Neural progenitor cell (in vitro differentiated cells): Measurements from ENCODE around the gene CTDP1. TPM values are rescaled to one million over a fixed set of nuclear protein-coding genes. Genes with fewer than 3 reads are reported as not detected.

Experiments
- DNase-seq: peaks from one replicate; pipeline ENCODE4 v3.0.0-alpha.2; 2016; ENCODE audit warnings: low spot score
- H2AFZ ChIP-seq: fragments of 200-600 bp; sonication (generic); replicated peaks from 2 replicates; pipeline ENCODE4 v1.6.1; 2016; ENCODE audit warnings: antibody characterized with exemption
- H3F3A ChIP-seq: fragments of 200-600 bp; sonication (generic); 2 replicates; pipeline ENCODE4 v1.6.1; 2016; ENCODE audit warnings: antibody characterized with exemption, low read depth
- H3K27ac ChIP-seq: fragments of 200-600 bp; sonication (generic); 2 replicates; pipeline ENCODE4 v1.5.1; 2016; ENCODE audit warnings: mild to moderate bottlenecking
- H3K27me3 ChIP-seq: fragments of 200-600 bp; sonication (generic); 2 replicates; pipeline ENCODE4 v1.6.1; 2016; ENCODE audit warnings: mild to moderate bottlenecking, moderate library complexity
- H3K36me3 ChIP-seq: fragments of 200-600 bp; sonication (generic); 2 replicates; pipeline ENCODE4 v1.5.1; 2016
- H3K4me1 ChIP-seq: fragments of 200-600 bp; sonication (generic); 2 replicates; pipeline ENCODE4 v1.6.1; 2016; ENCODE audit warnings: mixed run types
- H3K4me2 ChIP-seq: fragments of 200-600 bp; sonication (generic); 2 replicates; pipeline ENCODE4 v1.6.1; 2016
- H3K4me3 ChIP-seq: fragments of 200-600 bp; sonication (generic); 2 replicates; pipeline ENCODE4 v1.5.1; 2016
- H3K79me2 ChIP-seq: fragments of 200-600 bp; sonication (generic); 2 replicates; pipeline ENCODE4 v1.6.1; 2016; ENCODE audit warnings: low read depth
- H3K9ac ChIP-seq: fragments of 200-600 bp; sonication (generic); 2 replicates; pipeline ENCODE4 v1.6.1; 2016
- H3K9me3 ChIP-seq: fragments of 200-600 bp; sonication (generic); 2 replicates; pipeline ENCODE4 v1.5.1; 2016; ENCODE audit warnings: low read depth
- H4K20me1 ChIP-seq: fragments of 200-600 bp; sonication (generic); 2 replicates; pipeline ENCODE4 v1.6.1; 2016; ENCODE audit warnings: low read depth
- H3K27ac Mint-ChIP-seq: 3 replicates; pipeline ENCODE4 v1.8.0; 2021; ENCODE audit warnings: mixed read lengths
- H3K27me3 Mint-ChIP-seq: 2 replicates; pipeline ENCODE4 v1.8.0; 2022; ENCODE audit warnings: low read depth, mild to moderate bottlenecking, inconsistent platforms, moderate library complexity, mixed read lengths; ENCODE audit not compliant: insufficient read depth
- H3K36me3 Mint-ChIP-seq: 3 replicates; pipeline ENCODE4 v1.8.0; 2021; ENCODE audit warnings: mixed read lengths
- H3K4me1 Mint-ChIP-seq: 3 replicates; pipeline ENCODE4 v1.8.0; 2021; ENCODE audit warnings: mixed read lengths
- H3K4me3 Mint-ChIP-seq: 3 replicates; pipeline ENCODE4 v1.8.0; 2021; ENCODE audit warnings: mild to moderate bottlenecking, moderate library complexity, mixed read lengths
- H3K9me3 Mint-ChIP-seq: 3 replicates; pipeline ENCODE4 v1.8.0; 2020; ENCODE audit warnings: mixed read lengths
- CTCF ChIP-seq: fragments of 200-600 bp; sonication (generic); IDR thresholded peaks from 2 replicates; pipeline ENCODE4 v1.5.1; 2017; ENCODE audit warnings: antibody characterized with exemption, mild to moderate bottlenecking
- EZH2 ChIP-seq: fragments of 200-600 bp; sonication (generic); IDR thresholded peaks from 2 replicates; pipeline ENCODE4 v1.6.1; 2017; ENCODE audit warnings: antibody characterized with exemption, mild to moderate bottlenecking, moderate library complexity
- EZH2phosphoT487 ChIP-seq: fragments of 200-600 bp; sonication (generic); IDR thresholded peaks from 2 replicates; pipeline ENCODE4 v1.6.1; 2017; ENCODE audit warnings: antibody characterized with exemption
- total RNA-seq: library from RNA; depleted of rRNA; stranded (reverse); fragments of >200 nt; gene quantifications from 2 replicates; pipeline ENCODE4 v1.2.3, GENCODE V29; 2015; ENCODE audit warnings: low replicate concordance

CTDP1 gene
- total RNA-seq, 1 donor from 2014 or later, result 11.8 TPM

DNA sequence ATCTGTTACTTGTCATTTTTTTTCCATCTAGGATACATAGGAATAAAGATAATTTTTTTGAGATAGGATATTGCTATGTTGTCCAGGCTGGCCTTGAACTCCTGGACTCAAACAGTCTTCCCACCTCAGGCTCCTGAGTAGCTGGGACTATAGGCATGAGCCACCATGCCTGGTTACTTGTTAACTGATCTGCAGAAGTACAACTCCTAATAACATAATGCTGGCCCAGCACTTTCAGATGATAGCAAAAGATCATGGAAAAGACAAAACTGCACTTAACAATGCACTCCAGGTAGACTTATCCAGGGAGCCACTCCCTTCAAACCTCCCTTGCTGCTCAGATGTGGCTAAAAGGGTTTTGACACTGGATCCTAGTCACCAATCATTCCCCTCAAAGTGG is 11.4 kb upstream of the CTDP1 start:
- Histone ChIP-seq H3K4me1 (peaks cover under 1% of the 10 kb centered on the region), H2AFZ (no peak overlapping the region), H3K4me2 (no peak overlapping the region), H3K4me3 (no peak overlapping the region), H3K9me3 (no peaks in the 10 kb centered on the region), H3K79me2 (no peaks in the 10 kb centered on the region), H4K20me1 (no peaks in the 10 kb centered on the region), H3K27ac (no peak overlapping the region), H3F3A (no peaks in the 10 kb centered on the region), H3K9ac (no peak overlapping the region), H3K27me3 (peaks cover 5% of the 10 kb centered on the region), H3K36me3 (no peaks in the 10 kb centered on the region)
- no peak overlapping the region for H3K27ac Mint-ChIP-seq
- no peak for DNase-seq
- H3K9me3 Mint-ChIP-seq, result no peaks in the 10 kb centered on the region
- H3K36me3 Mint-ChIP-seq, result no peaks in the 10 kb centered on the region
- no peak overlapping the region for H3K4me3 Mint-ChIP-seq
- TF ChIP-seq CTCF (no peak), EZH2 (no peak), EZH2phosphoT487 (no peak)
- H3K4me1 Mint-ChIP-seq, result peaks cover 3% of the 10 kb centered on the region
- no peaks in the 10 kb centered on the region for H3K27me3 Mint-ChIP-seq

- TF ChIP-seq CTCF (no peak), EZH2phosphoT487 (no peak), EZH2 (no peak)
- H2AFZ ChIP-seq, result no peak overlapping the region
- no peak overlapping the region for H3K4me2 ChIP-seq
- Mint-ChIP-seq H3K27ac (peak overlapping the region; percentile 19), H3K27me3 (peaks cover 5% of the 10 kb centered on the region), H3K4me3 (no peak overlapping the region), H3K36me3 (peaks cover 4% of the 10 kb centered on the region), H3K9me3 (no peaks in the 10 kb centered on the region), H3K4me1 (peaks cover 10% of the 10 kb centered on the region)
- H4K20me1 ChIP-seq, result no peaks in the 10 kb centered on the region
- H3K79me2 ChIP-seq, result peaks cover 3% of the 10 kb centered on the region
- no peak overlapping the region for H3K27ac ChIP-seq
- no peaks in the 10 kb centered on the region for H3K27me3 ChIP-seq
- no peaks in the 10 kb centered on the region for H3K9me3 ChIP-seq
- H3K36me3 ChIP-seq, result no peaks in the 10 kb centered on the region
- no peak for DNase-seq
- peaks cover 1% of the 10 kb centered on the region for H3K4me1 ChIP-seq
- no peaks in the 10 kb centered on the region for H3F3A ChIP-seq
- no peak overlapping the region for H3K4me3 ChIP-seq
- no peak overlapping the region for H3K9ac ChIP-seq
Observed at GRCh38 chr18:79672490-79673276, 6.9 kb upstream of the CTDP1 start.

- Mint-ChIP-seq H3K4me1 (peaks cover 29% of the 10 kb centered on the region), H3K36me3 (peaks cover 4% of the 10 kb centered on the region)
- no peak overlapping the region for H3K9ac ChIP-seq
Observed at GRCh38 chr18:79677221-79677620, 2.4 kb upstream of the CTDP1 start.

More at GRCh38 chr18:79677221-79677620, 2.4 kb upstream of the CTDP1 start:
- TF ChIP-seq EZH2phosphoT487, result no peak
- no peak for TF ChIP-seq EZH2
- no peak for TF ChIP-seq CTCF
- Histone ChIP-seq H3K4me2 (no peak overlapping the region), H3K79me2 (peaks cover 34% of the 10 kb centered on the region), H3K36me3 (no peaks in the 10 kb centered on the region), H3K4me1 (peaks cover 16% of the 10 kb centered on the region), H3K4me3 (no peak overlapping the region), H4K20me1 (peaks cover 22% of the 10 kb centered on the region), H3F3A (no peaks in the 10 kb centered on the region), H3K27me3 (no peaks in the 10 kb centered on the region), H2AFZ (no peak overlapping the region), H3K27ac (no peak overlapping the region), H3K9me3 (no peaks in the 10 kb centered on the region)
- Mint-ChIP-seq H3K9me3 (no peaks in the 10 kb centered on the region), H3K4me3 (peak overlapping the region; percentile 43), H3K27me3 (peaks cover 9% of the 10 kb centered on the region), H3K27ac (no peak overlapping the region)
- no peak for DNase-seq
